ENCODE results near the gene OBP2A.

Gene OBP2A

GRCh38 chr9:135506327-135507103, 39.4 kb upstream of the OBP2A start:
- no peak overlapping the region for H3K4me3 ChIP-seq (ENCODE audit: low read depth, low read length)
- TF ChIP-seq, protein P1, sequence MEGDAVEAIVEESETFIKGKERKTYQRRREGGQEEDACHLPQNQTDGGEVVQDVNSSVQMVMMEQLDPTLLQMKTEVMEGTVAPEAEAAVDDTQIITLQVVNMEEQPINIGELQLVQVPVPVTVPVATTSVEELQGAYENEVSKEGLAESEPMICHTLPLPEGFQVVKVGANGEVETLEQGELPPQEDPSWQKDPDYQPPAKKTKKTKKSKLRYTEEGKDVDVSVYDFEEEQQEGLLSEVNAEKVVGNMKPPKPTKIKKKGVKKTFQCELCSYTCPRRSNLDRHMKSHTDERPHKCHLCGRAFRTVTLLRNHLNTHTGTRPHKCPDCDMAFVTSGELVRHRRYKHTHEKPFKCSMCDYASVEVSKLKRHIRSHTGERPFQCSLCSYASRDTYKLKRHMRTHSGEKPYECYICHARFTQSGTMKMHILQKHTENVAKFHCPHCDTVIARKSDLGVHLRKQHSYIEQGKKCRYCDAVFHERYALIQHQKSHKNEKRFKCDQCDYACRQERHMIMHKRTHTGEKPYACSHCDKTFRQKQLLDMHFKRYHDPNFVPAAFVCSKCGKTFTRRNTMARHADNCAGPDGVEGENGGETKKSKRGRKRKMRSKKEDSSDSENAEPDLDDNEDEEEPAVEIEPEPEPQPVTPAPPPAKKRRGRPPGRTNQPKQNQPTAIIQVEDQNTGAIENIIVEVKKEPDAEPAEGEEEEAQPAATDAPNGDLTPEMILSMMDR (IDR thresholded peaks at IDR 0.05; ENCODE audit: borderline replicate concordance, insufficient read depth, low read depth, low read length) = no peak

DNA sequence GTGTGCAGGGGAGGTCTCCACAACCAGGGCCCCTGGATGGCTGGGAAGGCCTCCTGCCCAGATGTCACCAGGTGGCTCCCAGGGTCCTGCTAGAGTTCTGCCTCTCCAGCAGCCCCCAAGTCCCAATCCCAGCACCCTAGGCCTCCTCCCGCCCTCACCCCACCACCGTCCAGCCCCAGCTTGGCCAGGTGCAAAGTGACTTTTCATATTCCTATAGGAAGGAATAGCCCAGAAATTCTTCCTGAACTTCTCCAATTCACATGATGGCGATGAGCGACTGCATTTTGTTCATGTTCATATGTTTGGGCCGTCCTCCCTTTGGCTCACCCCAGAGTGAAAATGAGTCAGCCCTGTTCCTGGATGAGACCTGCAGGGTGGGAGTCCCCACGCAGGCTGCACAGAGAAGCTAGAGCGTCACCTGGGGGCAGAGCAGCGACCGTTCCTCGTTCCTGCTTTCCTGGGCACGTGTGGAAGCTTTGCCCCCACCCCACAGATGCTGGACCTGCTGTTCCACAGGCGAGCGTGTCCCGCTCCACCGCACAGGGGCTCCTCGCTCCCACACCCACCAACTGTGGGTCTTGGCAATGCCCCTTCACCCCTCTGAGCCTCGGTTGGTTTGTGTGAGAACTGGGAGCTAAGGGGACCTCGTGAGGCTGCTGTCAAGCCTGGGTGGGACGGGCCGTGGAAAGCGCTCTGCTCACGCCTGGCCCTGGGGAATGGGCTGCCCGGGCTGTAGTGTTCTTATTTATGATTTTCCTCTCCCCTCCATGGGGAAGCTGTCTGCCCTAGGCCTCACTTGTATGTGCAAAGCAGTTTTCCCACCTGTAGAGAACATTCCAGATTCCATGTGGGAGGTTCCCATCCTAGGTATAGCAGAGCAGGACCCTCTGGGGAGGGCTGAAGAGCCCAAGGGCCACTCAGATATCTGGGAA, 38.6 kb upstream of the OBP2A start:
- no peak overlapping the region for H3K4me3 ChIP-seq (ENCODE audit: low read depth, low read length)
- TF ChIP-seq, protein P1 (IDR thresholded peaks at IDR 0.05; ENCODE audit: borderline replicate concordance, insufficient read depth, low read depth, low read length) = no peak

GRCh38 chr9:135508211-135508820, 37.6 kb upstream of the OBP2A start:
- TF ChIP-seq, protein P1 (IDR thresholded peaks at IDR 0.05; ENCODE audit: borderline replicate concordance, insufficient read depth, low read depth, low read length) = no peak
- H3K4me3 ChIP-seq (ENCODE audit: low read depth, low read length) = no peak overlapping the region

DNA sequence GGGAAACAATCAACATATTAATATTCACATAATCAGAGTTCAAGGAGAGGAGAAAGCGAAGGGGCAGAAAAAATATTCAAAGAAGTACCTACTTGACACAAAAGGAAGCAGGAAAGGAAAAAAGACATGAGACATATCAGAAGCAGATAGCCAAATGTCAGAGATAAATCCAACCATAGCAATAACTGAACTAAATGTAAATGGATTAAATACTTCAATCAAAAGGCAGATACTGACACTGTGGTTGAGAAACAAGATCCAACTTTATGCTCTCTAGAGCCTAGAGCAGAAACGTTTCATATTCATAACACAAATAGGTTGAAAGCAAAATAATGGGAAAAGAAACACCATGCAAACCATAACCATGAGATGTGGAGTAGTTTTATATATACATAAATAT, 36.5 kb upstream of the OBP2A start:
- TF ChIP-seq, protein P1 (IDR thresholded peaks at IDR 0.05; ENCODE audit: borderline replicate concordance, insufficient read depth, low read depth, low read length) = no peak
- no peak overlapping the region for H3K4me3 ChIP-seq (ENCODE audit: low read depth, low read length)

- no peak overlapping the region for H3K4me3 ChIP-seq (ENCODE audit: low read depth, low read length)
- TF ChIP-seq, protein P1 (IDR thresholded peaks at IDR 0.05; ENCODE audit: borderline replicate concordance, insufficient read depth, low read depth, low read length) = no peak
Measured at GRCh38 chr9:135512241-135512603, 33.7 kb upstream of the OBP2A start.

GRCh38 chr9:135512904-135513303, 33.0 kb upstream of the OBP2A start:
- H3K4me3 ChIP-seq (ENCODE audit: low read depth, low read length) = no peak overlapping the region
- TF ChIP-seq, protein P1 (IDR thresholded peaks at IDR 0.05; ENCODE audit: borderline replicate concordance, insufficient read depth, low read depth, low read length) = no peak

All from GM12875 (cell line).